Measurements from ENCODE around the gene RALGPS1.
"Not testable (repeated sequence)": the region's sequence is repeated elsewhere in the genome, so short reads cannot be mapped to it uniquely, and the experiment has no call there.

The RALGPS1 gene

DNA sequence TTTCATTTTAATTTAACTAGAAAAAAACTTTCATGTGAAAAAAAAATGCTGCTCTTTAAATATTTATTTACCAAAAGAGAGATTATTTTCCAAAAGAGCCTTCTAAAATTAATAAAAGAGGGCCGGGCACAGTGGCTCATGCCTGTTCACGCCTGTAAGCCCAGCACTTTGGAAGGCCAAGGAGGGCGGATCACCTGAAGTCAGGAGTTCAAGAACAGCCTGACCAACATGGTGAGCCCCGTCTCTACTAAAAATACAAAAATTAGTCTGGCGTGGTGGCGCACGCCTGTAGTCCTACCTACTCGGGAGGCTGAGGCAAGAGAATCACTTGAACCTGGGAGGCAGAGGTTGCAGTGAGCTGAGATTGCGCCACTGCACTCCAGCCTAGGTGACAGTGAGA is 256.8 kb downstream of the RALGPS1 start:
- DNase-seq (ENCODE audit: low read depth in 1 of 2, low spot score in 1 of 2), result not testable (repeated sequence)

DNA sequence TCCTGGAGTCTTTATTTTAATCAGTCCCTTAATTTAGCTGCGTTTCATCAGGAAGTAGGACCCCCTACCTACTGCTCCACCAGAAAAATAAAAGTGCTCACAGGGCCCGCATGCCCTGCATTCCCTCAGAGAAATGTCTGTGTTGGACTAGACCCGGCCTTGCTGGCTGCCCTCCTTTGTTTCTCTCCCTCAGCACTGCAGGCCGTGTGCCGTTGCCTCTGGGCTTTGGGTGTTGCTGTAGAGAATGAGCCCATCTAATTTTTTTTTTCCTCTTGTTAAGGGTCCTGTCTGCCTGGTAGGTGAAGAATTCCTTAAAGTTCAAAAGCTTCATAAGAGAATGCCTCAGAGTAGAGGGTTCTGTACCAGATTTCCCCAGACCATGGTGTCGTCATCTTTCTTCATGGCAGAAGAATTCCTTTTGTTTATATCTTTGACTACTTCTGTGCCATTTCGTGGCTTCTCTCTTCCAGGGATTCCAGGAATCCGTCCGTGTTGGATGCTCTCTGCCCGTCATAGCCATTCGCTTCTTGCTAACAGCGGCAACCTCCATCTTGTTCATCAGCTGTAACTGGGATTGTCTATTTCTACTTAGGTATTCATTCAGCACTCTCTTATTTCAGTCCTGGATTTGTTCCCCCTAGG is 257.6 kb downstream of the RALGPS1 start:
- DNase-seq (ENCODE audit: low read depth in 1 of 2, low spot score in 1 of 2), result no peak

DNA sequence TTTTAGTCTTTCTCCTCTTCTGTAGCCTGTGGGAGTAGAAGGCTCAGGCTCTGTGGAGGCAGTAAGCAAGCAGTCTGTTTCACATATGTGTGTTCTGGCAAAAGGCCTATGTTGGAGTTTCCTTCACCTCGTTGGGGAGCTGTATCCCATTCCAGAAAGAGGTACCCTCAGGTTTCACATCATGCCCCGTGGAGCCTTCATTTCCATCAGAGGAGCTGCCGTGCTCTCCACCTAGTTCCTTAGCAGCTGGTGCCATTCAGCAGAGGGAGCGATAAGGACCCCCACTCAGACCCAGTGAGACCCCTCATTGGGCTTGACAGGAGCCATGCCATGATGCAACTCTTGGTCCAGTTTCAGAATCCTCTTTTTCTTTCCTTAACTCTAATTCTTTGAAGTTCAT is 258.5 kb downstream of the RALGPS1 start:
- DNase-seq (ENCODE audit: low read depth in 1 of 2, low spot score in 1 of 2), result no peak

- no peak for DNase-seq (ENCODE audit: low read depth in 1 of 2, low spot score in 1 of 2)
These were observed 260.1 kb downstream of the RALGPS1 start for GRCh38 chr9:127174386-127175318.

- no peak for DNase-seq (ENCODE audit: low read depth in 1 of 2, low spot score in 1 of 2)
These were observed 260.7 kb downstream of the RALGPS1 start for GRCh38 chr9:127175319-127175715.

- DNase-seq (ENCODE audit: low read depth in 1 of 2, low spot score in 1 of 2), result no peak
These were observed 261.2 kb downstream of the RALGPS1 start for GRCh38 chr9:127175764-127176163.

DNA sequence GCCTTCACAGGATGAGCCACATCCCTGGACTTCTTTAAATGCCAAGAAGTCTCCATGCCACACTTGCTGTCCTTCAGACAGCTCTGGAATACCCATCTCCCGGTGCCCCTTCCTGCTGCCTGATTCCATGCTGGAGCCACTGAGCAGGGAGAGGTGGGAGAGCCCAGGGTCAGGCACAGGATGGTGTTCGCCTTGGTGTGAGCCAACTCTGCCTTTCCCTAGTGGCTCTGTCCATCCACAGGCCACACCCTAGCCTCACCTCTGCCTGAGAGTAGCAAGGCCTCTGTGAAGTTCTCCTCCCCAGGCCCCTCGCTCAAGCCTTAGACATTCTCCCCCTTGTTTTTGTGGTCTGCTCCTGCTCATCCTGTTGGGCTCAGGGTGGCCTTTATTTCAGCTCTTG is 262.0 kb downstream of the RALGPS1 start:
- no peak for DNase-seq (ENCODE audit: low read depth in 1 of 2, low spot score in 1 of 2)

DNA sequence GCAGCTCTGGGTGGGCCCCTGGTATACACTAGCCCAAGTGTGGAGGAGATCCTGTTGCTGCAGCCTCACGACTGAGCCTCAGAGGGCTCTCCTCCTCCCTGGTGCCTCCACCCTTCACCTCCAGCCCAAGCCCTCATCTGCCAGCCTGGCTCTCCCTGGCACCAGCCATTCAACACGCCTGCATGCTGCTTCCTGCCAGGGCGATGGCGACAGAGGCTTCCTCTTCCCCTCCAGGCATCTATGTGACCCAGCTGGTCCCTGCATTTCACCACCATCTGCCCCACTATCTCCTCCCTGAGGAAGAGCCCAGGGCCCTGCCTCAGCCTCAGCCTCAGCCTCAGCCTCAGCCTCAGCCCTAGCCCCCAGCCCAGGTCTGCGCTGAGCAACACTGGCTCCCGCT is 262.6 kb downstream of the RALGPS1 start:
- no peak for DNase-seq (ENCODE audit: low read depth in 1 of 2, low spot score in 1 of 2)

GRCh38 chr9:127177665-127178265 is 263.2 kb downstream of the RALGPS1 start:
- DNase-seq (ENCODE audit: low read depth in 1 of 2, low spot score in 1 of 2), result no peak

DNA sequence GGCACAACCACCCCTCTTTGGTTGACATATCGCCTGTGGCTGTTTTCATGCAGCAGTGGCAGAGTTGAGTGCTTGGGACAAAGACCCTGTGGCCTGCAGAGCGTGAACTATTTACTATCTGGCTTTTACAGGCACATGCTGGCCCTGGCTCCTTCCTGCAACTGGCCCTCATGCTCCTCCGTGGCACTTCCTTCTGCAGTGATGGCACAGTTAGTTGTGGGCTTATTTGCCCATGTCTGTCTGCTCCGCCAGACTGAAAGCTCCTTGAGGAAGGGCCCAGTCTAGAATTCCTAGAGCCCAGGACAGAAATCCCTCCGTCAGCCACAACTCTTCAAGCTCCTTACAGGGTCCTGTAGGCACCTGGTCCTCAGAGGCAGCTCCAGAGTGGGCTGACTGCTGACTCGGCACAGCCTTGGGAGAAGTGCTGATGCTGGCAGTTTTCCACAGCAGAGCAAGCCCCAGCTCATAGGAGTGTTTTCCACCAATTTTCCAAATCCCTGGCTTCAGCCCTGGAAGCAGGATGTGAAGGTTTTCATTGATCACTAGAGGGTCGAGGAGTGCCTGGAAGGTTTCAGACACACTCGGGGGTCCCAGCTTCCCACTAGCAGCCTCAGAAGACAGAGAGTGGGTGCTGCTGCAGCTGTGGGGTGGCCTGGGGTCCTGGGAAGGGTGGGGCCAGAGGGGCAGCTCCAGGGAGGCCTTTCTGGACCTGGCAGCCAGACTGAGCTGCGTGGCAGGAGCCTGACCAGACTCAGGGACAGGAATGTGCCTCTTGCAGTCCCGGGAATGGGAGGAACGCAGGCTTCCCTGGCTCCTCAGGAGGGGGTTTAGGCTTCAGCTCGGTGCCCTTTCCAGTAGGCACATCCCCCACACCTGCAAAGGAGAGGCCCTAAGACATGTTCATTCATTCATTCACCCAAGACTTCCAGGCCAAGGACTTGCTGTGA is 264.4 kb downstream of the RALGPS1 start:
- DNase-seq (ENCODE audit: low read depth in 1 of 2, low spot score in 1 of 2), result no peak

GRCh38 chr9:127179633-127180441 is 265.3 kb downstream of the RALGPS1 start:
- DNase-seq (ENCODE audit: low read depth in 1 of 2, low spot score in 1 of 2), result no peak

DNA sequence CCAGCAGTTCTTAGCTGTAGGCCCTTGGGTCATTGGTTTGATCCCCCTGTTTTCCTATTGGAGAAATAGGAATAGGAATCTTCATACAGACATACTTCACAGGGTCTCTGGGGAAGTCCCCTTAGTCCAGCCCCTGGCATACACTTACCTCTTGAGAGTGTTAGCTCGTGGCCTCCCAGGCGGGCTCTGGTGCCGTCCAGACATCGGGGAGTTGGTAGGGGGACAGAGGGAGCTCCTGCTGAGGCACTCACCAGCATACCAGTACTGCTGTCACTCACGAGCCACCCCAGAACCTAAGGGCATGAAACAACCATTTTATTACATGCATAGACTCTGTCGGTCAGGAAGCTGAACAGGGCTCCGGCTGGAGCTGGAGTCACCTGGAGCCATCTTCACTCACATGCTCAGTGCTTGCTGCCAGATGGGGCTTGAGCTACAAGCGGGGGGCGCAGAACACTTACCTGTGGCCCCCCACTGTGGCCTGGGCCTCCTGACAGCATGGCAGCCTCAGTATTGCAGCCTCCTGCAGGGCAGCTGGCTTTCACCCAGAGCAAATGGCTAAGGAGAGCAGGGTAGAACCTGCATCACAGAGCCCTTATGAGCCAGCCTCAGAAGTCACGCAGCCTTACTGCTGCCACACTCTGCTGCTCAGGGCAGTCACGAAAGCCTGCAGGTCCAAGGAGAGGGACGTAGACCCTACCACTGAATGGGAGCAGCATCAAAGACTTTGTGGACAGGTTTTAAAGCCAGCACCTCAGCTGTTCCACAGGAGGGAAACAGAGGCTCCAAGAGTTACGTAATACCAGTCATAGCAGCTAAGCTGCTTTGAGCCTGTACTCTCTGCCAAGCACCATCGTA is 266.1 kb downstream of the RALGPS1 start:
- DNase-seq (ENCODE audit: low read depth in 1 of 2, low spot score in 1 of 2), result no peak

DNA sequence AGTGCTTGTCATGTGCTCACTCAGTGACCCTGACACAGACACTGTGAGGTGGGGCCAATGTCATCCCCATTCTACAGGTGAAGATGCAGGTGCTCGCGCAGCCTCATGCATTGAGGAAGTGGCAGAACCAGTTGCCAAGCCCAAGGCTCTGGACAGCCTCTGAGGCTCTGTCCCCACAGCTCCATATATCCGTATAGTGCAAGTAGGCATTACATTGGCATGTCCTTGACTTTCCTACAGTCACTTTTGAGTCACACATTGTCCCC is 266.7 kb downstream of the RALGPS1 start:
- DNase-seq (ENCODE audit: low read depth in 1 of 2, low spot score in 1 of 2), result no peak

GRCh38 chr9:127181595-127182190 is 267.1 kb downstream of the RALGPS1 start:
- no peak for DNase-seq (ENCODE audit: low read depth in 1 of 2, low spot score in 1 of 2)

DNA sequence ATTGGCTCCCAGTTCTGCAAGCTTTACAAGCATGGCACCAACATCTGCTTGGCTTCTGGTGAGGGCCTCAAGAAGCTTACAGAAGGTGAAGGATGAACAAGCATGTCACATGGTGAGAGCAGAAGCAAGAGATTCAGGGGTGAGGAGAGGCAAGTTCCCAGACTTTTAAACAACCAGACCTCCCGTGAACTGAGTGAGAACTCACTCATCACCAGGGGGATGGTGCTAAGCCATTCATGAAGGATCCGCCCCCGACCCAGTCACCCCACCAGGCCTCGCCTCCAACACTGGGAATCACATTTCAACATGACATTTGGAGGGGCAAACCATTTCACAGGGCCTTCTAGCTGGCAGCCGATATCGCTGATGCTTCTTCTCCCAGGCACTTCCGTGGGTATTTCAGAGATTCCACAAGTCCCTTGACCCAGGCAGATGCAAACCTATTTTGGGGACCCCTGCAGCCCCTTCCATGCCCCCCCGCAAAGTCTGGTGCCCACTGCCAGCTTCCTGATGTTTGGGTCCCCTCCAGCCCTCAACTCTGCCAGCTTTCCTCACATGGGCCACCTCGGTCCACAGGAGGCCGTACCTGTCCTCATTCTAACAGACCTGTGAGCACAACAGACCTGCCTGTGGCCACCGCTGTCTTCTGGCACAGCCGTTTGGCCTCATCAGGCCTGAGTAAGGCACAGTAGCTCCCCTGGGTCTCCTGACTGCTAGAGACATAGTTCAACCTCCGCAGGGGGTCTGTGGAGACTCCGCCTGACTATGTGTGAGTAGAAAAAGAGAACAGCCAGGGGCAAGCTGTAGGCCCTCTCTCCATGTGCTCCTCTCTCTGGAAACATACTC is 268.5 kb downstream of the RALGPS1 start:
- DNase-seq (ENCODE audit: low read depth in 1 of 2, low spot score in 1 of 2), result no peak

DNA sequence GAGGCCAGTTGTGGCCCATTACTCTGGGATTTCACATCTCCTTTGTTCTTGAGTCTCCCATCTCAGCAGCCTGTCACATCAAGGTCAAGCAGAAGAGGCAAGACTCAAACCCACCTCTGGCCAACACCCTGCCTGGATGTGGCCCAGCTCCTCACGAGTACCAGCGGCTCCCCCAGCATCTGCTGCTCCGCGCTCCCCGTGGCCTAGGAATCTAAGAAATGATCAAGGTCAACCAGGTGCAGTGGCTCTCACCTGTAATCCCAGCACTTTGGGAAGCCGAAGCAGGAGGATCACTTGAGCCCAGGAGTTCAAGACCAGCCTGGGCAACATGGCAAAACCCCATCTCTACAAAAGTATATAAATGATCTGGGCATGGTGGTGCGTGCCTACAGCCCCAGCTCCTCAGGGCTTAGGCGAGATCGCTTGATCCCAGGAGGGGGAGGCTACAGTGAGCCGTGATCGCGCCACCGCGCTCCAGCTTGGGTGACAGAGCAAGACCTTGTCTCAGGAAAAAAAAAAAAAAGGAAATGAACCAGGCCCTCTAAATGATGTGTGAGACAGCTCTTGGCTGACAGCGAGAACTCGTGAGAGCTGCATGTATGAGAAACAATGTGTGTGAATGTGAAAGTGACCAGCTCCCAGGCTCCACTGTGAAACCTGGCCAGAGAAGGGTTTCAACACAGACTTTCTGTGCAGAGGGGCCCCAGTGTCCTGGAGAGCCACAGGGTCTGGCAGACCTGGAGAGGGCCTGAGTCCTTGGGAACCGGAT is 269.4 kb downstream of the RALGPS1 start:
- DNase-seq (ENCODE audit: low read depth in 1 of 2, low spot score in 1 of 2), result no peak

GRCh38 chr9:127184641-127185040 is 270.1 kb downstream of the RALGPS1 start:
- no peak for DNase-seq (ENCODE audit: low read depth in 1 of 2, low spot score in 1 of 2)
